Suprapubic skin (tissue), 4 donors: ENCODE data around the gene SPAG7. TPM values are rescaled to one million over a fixed set of nuclear protein-coding genes. Genes with fewer than 3 reads are reported as not detected.

Experiments
- DNase-seq, 2 donors: peaks; one replicate each; pipeline ENCODE4 v3.0.0-alpha.2; 2019; ENCODE audit warnings: low spot score in 2 of 2
- H3K27ac ChIP-seq: fragments of 200-600 bp; sonication (generic); one replicate; pipeline ENCODE4 v1.5.1; 2019
- H3K27me3 ChIP-seq: fragments of 200-600 bp; sonication (generic); one replicate; pipeline ENCODE4 v1.5.1; 2019
- H3K36me3 ChIP-seq: fragments of 200-600 bp; sonication (generic); one replicate; pipeline ENCODE4 v1.5.1; 2019
- H3K4me1 ChIP-seq: fragments of 200-600 bp; sonication (generic); one replicate; pipeline ENCODE4 v1.5.1; 2019
- H3K4me3 ChIP-seq: fragments of 200-600 bp; sonication (generic); one replicate; pipeline ENCODE4 v1.5.1; 2019; ENCODE audit warnings: mild to moderate bottlenecking
- H3K9me3 ChIP-seq: fragments of 200-600 bp; sonication (generic); one replicate; pipeline ENCODE4 v1.5.1; 2019
- EP300 ChIP-seq: sonication (generic); formaldehyde crosslinking; IDR thresholded peaks from one replicate; pipeline ENCODE4 v1.6.1; 2017; ENCODE audit warnings: antibody characterized with exemption
- POLR2A ChIP-seq, 2 donors: fragments of 450-650 bp; IDR thresholded peaks; one replicate each; pipeline ENCODE4 v1.6.1; 2017; ENCODE audit warnings: antibody characterized with exemption in 2 of 2, mild to moderate bottlenecking in 2 of 2, moderate library complexity in 2 of 2
- POLR2AphosphoS5 ChIP-seq, 3 donors: sonication (generic); formaldehyde crosslinking; IDR thresholded peaks; one replicate each; pipeline ENCODE4 v1.6.1; 2017; ENCODE audit warnings: antibody characterized with exemption in 3 of 3
- WGBS: methylation state at CpG from one replicate; pipeline ENCODE4 v1.1.5; 2018; 5-methylcytosine and 5-hydroxymethylcytosine counted together
- total RNA-seq, 4 donors: library from RNA; depleted of rRNA; stranded (reverse); fragments of >200 nt; gene quantifications; one replicate each; pipeline ENCODE4 v1.1.0, GENCODE V29; 2016
- TF ChIP-seq, protein P1 (sequence below), 2 donors: fragments of 200-600 bp in 1 of 2; fragments of 450-650 bp in 1 of 2; sonication (generic) in 1 of 2; IDR thresholded peaks; one replicate each; pipeline ENCODE4 v1.5.1; 2016 to 2019; ENCODE audit warnings: antibody characterized with exemption in 2 of 2, mild to moderate bottlenecking in 1 of 2, moderate library complexity in 1 of 2

The SPAG7 gene
- total RNA-seq, 4 donors from 2014 or later: 30.5 to 52.7 (median 47.1) TPM

DNA sequence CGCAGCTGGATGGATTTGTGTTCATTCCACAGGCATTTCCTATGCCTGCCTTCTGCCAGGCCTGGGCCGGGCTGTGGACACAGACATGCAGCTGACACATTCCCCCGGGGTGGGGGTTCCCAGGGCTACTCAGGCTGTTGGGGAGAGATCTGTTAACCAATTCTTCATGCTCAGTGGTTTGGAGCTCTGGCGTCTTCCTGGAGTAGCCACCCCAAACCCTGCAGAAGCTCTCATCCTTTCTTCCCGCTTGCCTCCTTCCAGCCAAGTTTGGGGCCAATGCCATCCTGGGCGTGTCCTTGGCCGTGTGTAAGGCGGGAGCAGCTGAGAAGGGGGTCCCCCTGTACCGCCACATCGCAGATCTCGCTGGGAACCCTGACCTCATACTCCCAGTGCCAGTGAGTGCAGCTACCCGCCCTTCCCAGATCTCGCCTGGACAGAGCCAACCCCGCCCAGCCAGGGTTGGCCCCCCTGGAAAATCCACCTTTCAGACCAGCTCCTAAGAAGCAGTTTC lies 14.1 kb downstream of the SPAG7 start:
- no peaks in the 10 kb centered on the region for H3K27me3 ChIP-seq
- H3K4me1 ChIP-seq: peaks cover 24% of the 10 kb centered on the region
- no peak for DNase-seq
- no peaks in the 10 kb centered on the region for H3K9me3 ChIP-seq
- no peak for TF ChIP-seq POLR2A (IDR thresholded peaks at IDR 0.05)
- TF ChIP-seq, protein P1, sequence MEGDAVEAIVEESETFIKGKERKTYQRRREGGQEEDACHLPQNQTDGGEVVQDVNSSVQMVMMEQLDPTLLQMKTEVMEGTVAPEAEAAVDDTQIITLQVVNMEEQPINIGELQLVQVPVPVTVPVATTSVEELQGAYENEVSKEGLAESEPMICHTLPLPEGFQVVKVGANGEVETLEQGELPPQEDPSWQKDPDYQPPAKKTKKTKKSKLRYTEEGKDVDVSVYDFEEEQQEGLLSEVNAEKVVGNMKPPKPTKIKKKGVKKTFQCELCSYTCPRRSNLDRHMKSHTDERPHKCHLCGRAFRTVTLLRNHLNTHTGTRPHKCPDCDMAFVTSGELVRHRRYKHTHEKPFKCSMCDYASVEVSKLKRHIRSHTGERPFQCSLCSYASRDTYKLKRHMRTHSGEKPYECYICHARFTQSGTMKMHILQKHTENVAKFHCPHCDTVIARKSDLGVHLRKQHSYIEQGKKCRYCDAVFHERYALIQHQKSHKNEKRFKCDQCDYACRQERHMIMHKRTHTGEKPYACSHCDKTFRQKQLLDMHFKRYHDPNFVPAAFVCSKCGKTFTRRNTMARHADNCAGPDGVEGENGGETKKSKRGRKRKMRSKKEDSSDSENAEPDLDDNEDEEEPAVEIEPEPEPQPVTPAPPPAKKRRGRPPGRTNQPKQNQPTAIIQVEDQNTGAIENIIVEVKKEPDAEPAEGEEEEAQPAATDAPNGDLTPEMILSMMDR (IDR thresholded peaks at IDR 0.05): no peak
- TF ChIP-seq POLR2AphosphoS5 (IDR thresholded peaks at IDR 0.05): no peak
- no peak for TF ChIP-seq EP300
- WGBS: 47% methylated on average over 10 of the region's 14 CpGs
- H3K27ac ChIP-seq: no peak overlapping the region
- H3K4me3 ChIP-seq: no peak overlapping the region
- no peaks in the 10 kb centered on the region for H3K36me3 ChIP-seq

DNA sequence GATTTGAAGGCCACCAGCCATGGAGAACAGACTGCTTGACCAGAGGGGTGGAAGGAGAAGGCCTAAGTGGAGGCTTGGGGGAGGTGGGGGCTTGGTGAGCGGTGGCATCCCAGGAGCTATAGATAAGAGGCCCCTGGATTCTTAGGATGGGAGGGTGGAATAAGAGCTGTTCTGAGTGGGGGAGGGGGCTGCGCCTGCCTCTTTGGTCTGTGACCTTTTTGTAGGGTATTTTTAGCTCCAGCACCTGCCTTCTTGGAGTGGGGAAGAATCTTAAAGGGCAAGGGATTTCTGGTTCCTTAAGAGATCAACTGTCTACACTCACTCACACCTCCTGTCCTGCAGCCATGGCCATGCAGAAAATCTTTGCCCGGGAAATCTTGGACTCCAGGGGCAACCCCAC lies 16.1 kb downstream of the SPAG7 start:
- no peaks in the 10 kb centered on the region for H3K9me3 ChIP-seq
- 86% methylated on average over 3 of the region's 3 CpGs for WGBS
- no peak overlapping the region for H3K4me3 ChIP-seq
- H3K27me3 ChIP-seq: no peaks in the 10 kb centered on the region
- H3K27ac ChIP-seq: no peak overlapping the region
- TF ChIP-seq, protein P1 (IDR thresholded peaks at IDR 0.05): no peak
- TF ChIP-seq POLR2A (IDR thresholded peaks at IDR 0.05): no peak
- no peak for TF ChIP-seq EP300
- TF ChIP-seq POLR2AphosphoS5 (IDR thresholded peaks at IDR 0.05): no peak
- no peak for DNase-seq
- H3K36me3 ChIP-seq: no peaks in the 10 kb centered on the region
- H3K4me1 ChIP-seq: peaks cover 35% of the 10 kb centered on the region

- H3K4me3 ChIP-seq: peak within 1 kb of the TSS; percentile 85
- H3K4me1 ChIP-seq: peaks cover 43% of the 10 kb centered on the region
- no peak for DNase-seq
- H3K27me3 ChIP-seq: no peaks in the 10 kb centered on the region
- WGBS: 57% methylated on average over 7 of the region's 7 CpGs
- H3K9me3 ChIP-seq: no peaks in the 10 kb centered on the region
- TF ChIP-seq POLR2A (IDR thresholded peaks at IDR 0.05) (no peak), POLR2AphosphoS5 (IDR thresholded peaks at IDR 0.05) (no peak), EP300 (no peak)
- TF ChIP-seq, protein P1 (IDR thresholded peaks at IDR 0.05): no peak
- no peaks in the 10 kb centered on the region for H3K36me3 ChIP-seq
- H3K27ac ChIP-seq: peak within 1 kb of the TSS; percentile 98
Measured at GRCh38 chr17:4950746-4951204, 16.8 kb downstream of the SPAG7 start, which contains the start of gene ENO3. Gene ENO3 (plus strand): TSS chr17:4951119. CDS start chr17:4951830, 711 bp downstream.

GRCh38 chr17:4950075-4950745 lies 17.4 kb downstream of the SPAG7 start:
- peak overlapping the region; percentile 85 for H3K4me3 ChIP-seq
- no peaks in the 10 kb centered on the region for H3K27me3 ChIP-seq
- WGBS: 11% methylated on average over 27 of the region's 52 CpGs
- no peaks in the 10 kb centered on the region for H3K36me3 ChIP-seq
- TF ChIP-seq, protein P1 (IDR thresholded peaks at IDR 0.05): no peak
- TF ChIP-seq POLR2AphosphoS5 (IDR thresholded peaks at IDR 0.05): no peak
- TF ChIP-seq POLR2A (IDR thresholded peaks at IDR 0.05): no peak
- no peak for TF ChIP-seq EP300
- H3K4me1 ChIP-seq: peaks cover 48% of the 10 kb centered on the region
- peak overlapping the region; percentile 98 for H3K27ac ChIP-seq
- H3K9me3 ChIP-seq: no peaks in the 10 kb centered on the region
- peak; percentile 80 to 84 for DNase-seq

DNA sequence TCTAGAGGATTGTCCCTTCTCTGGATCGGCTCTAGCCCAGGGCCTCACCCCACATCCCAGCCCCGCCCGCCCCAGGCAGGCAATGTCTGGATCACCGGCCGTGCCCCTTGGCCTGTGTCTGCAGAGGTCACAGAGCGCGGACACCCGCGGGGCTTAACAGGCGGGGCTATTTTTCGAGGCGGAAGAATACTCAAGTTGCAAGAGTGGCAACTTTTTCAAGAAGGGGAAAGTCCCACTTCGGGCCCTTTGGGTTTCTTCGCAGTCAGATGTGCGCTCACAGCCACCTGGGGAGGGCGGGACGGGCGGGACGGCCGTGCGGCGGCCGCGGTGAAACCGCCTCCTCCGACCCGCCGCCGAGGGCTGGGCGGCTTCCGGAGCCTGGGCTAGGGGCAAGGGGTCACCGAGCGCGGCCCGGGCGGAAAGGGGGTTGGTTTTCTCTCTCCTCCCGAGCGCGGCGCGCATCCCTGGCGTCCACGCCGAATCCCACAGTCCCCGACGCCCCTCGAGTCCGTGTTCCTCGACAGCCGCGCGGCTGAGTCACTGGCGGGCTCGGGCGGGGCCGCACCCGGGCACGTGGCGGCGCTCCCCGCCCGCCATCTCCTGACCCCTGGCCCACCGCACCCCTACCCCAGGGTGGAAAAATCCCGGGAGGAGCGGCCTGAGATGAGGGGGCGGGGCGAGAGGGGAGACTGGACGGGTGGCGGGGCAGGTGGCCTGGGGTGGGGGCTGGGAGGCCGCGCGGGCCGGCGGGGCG lies 18.1 kb downstream of the SPAG7 start:
- H3K27me3 ChIP-seq: no peaks in the 10 kb centered on the region
- peak in 1 of 2 donors; percentile 90 for DNase-seq
- peaks cover 5% of the 10 kb centered on the region for H3K36me3 ChIP-seq
- H3K4me3 ChIP-seq: peak overlapping the region; percentile 85
- H3K4me1 ChIP-seq: peaks cover 55% of the 10 kb centered on the region
- peak overlapping the region; percentile 98 for H3K27ac ChIP-seq
- TF ChIP-seq POLR2A (IDR thresholded peaks at IDR 0.05) (no peak), EP300 (no peak), POLR2AphosphoS5 (IDR thresholded peaks at IDR 0.05) (no peak)
- TF ChIP-seq, protein P1 (IDR thresholded peaks at IDR 0.05): no peak
- H3K9me3 ChIP-seq: no peaks in the 10 kb centered on the region
- WGBS: 0% methylated on average over 19 of the region's 75 CpGs
